HG03432 (cell line): Measurements from ENCODE around the gene RPL19.
A peak's percentile ranks its signal among the peaks of the same experiment; 100 is the strongest.

Experiments
- ATAC-seq: cut with Tn5 transposase; IDR thresholded peaks from one replicate; pipeline ENCODE4 v1.9.1; 2021; ENCODE audit warnings: mild to moderate bottlenecking, moderate library complexity; ENCODE audit not compliant: unreplicated experiment

The RPL19 gene

DNA sequence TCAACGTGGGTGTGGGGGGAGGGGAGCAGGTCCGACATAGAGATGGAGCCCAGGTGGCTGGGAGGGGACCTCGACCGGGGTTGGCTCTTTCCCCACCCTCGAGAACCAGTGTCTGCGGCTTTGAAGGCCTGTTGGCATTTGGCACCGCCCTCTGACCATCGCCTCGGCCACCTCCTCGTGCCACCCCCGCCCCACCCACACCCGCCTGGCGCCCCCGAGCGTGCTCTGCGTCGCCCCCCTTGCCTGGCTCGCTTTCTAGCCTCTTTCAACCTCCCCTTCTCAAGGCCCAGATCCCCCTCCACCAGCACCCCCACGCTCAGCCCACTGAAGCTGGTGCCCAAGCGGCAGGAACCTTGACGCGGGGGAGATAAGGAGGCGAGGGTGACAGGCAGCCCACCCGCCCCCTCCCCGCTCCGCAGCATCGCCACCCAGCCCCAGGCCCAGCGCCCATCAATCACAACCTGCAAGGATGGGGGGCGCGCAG is 3.2 kb upstream of the RPL19 start:
- ATAC-seq = no peak

DNA sequence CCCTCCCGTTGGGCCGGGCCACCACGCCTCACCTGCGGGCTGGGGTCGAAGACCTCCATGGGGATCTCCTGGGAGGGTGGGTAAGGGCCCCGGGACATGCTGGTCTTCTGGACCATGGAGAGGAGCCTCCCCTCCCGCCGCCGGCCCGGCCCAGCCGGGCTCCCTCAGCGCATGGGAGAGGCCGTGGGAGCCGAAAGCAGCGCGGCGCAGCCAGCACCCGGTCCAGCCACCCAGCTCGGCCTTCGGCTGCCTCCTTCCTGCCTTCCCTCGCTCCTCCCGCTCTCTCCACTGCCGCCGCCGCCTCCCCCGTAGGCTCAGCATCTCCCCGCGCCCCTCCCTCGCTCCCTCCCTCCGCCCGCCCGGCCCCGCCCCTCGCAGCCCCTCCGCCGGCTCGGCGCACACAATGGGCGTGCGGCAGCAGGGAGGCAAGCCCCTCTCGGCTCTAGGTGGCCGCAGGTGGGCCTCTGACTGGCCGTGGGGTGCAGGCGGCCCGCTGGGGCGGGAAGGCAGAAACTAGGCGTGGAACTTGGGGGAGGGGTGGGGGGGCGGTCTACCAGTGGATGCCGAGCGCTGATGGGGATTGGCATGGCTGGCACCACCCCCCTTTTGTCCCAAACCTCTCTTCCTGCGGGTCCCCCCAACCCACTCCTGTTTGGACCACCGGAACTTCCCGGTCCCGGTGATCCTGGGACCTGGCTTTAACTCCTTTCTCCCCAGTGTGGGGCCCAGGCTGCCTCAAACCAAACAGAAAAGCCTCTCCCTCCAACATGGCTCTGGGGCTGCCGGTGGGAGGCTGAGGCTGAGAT is 2.5 kb upstream of the RPL19 start, which contains the start of gene CACNB1:
Gene CACNB1 (minus strand): TSS at position 290 of the 806 bp plus-strand sequence. CDS start 174 bp downstream, at position 116.
- peak; percentile 41 for ATAC-seq

DNA sequence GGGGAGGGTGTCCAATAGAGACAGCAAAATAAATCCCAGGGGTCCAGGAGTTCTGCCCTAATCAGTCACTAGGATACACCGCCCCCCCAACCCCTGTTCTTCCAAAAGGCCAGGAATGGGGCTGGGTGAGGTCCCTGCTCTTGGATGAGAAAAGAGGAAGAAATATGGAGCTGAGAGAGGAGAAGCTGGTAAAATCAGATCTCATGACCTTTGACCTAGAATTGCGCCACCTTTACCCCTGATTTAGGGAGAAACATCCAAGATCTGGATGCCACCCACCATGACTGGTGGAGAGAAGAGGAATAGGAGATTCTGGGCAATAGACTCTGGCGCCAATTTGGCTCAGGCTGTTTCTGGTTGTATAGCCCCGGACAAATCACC is 1.9 kb upstream of the RPL19 start:
- ATAC-seq = no peak

- ATAC-seq = peak; percentile 48
These were observed 338 bp upstream of the RPL19 start for GRCh38 chr17:39199820-39200069.

DNA sequence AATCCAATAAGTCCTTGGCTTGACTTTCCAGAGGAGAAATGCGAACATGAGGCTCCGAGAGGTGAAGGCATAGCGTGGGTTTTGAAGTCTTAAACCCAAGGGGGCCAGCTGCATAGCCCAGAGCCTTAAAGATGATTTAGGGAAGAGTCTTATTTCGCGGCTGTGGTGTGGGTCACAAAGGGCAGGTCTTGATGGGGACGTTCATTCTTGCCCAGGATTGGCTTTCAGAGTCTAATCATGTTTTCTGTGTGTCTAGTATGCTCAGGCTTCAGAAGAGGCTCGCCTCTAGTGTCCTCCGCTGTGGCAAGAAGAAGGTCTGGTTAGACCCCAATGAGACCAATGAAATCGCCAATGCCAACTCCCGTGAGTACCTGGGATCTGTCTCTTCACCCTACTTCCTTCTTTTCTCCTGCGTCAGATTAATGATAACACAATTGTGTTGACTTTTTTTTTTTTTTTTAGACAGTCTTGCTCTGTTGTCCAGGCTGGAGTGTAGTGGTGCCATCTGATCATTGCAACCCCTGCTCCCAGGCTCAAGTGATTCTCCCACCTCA is 951 bp downstream of the RPL19 start:
- ATAC-seq = no peak

DNA sequence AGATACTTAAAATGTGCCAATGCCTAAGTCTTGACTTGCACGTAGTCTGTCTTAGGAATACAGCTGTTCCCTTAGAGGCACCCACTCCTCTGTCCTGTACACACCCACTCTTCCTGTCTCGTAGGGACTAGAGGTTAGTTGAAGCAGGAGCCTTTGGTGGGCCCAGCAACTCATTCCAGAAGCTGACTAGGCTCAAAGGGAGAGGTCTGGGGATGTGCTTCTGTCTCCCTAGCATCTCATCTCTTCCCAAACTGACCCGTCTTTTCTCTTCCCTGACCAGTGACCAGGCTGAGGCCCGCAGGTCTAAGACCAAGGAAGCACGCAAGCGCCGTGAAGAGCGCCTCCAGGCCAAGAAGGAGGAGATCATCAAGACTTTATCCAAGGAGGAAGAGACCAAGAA is 4.2 kb downstream of the RPL19 start:
- no peak for ATAC-seq

- ATAC-seq = no peak
These were observed 5.0 kb downstream of the RPL19 start for GRCh38 chr17:39205112-39205526.

DNA sequence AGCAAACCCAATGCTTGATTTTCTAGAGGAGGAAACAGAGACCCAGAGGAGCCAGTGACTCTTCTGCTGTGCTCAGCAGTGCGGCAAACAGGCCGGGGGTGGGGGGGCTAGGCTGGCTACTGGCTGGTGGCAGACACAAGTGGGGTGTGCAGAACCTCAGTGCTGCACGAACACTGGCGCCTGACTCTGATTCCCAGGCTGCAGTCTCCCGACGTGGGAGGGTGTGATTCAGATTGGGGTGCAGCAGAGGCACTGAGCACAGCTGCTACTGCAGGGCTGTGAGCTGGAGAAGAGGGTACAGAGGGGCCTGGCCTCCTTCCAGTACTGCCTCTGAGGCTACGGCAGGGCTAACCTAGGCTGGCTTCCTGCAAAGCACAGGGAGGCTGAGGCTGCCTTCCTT is 8.1 kb downstream of the RPL19 start:
- ATAC-seq = no peak

GRCh38 chr17:39208893-39209292 is 8.8 kb downstream of the RPL19 start:
- ATAC-seq = peak; percentile 64

GRCh38 chr17:39209317-39210092 is 9.4 kb downstream of the RPL19 start:
- no peak for ATAC-seq

DNA sequence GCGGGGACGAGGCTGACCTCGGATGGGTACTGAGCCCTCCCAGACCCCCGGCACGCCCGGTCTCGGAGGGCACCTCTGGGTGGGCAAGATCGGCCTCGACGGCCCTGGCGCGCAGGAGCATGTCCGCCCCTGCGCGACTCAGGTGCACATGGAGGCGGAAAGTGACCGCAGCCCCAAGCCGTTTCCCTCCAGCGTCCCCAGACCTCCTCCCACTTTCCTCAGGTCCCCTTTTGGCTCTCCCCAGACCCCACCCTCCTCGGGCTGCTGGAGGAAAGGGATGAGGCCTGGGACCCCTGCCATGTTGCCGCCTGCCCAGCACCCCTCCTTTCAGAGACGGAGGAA is 10.0 kb downstream of the RPL19 start:
- no peak for ATAC-seq

- no peak for ATAC-seq
These were observed 12.2 kb downstream of the RPL19 start for GRCh38 chr17:39212195-39212810.

GRCh38 chr17:39212841-39213480 is 12.9 kb downstream of the RPL19 start:
- ATAC-seq = no peak

DNA sequence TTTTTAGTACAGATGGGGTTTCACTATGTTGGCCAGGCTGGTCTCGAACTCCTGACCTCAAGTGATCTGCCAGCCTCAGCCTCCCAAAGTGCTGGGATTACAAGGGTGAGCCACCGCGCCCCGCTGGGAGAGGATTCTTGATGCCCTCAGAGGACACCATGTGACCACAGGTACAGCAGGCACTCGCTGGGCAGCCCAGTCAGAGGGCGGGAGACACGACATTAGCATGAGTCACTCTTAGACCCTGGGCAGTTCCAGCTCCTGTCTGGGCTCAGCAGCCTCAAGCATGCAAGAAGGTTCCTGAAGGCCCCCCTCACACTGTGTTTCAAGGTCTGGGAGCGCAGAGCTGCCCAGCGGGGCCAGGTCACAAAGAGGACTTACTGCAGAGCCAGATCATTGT is 13.8 kb downstream of the RPL19 start:
- no peak for ATAC-seq

DNA sequence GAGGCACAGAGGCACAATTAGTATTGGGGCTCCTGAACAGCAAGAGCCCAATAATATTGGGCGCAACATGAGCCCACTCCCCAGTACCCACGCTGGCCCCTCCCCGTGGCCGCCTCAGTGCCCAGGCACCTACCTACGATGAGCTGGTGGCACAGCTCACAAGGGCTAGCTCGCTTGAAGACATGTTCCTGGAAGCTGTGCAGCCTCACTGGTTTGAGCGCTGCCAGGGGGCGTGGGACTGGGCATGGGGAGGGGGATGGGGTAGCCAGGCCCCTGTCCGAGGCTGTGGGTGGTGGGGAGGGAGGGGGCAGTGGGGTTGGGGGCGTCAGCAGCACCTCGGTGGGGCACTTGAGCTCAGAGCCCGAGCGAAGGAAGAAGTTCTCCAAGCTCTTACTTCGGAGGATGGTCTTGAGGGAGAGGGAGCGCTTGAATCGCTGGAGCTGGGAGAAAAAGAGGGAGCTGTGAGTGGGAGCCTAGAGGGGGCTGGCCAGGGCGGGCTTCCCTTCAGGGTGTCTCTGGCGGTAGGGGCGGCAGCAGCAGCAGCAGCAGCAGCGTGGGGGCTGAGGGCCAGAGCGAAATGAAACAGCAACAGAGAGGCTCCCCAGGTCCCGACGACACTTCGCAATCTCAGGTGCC is 17.8 kb downstream of the RPL19 start:
- ATAC-seq = no peak

DNA sequence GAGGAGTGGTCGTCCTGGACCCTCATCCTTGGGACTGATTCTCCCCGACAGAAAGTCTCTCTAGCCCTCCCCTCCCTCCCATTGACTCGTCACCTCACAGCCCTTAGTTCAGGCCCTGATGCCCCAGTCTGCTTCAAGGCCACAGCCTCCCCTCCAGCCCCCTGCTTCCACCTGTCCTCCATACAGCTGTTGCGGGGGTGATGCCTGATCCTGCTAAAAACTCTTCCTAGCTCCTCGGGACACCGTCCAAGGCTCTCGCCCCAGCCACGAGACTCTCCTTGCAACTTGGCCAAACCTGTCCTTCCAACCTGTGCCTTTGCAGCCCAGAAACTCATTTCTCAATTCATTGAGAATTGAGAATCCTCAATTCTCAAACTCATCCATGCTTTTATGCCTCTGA is 18.8 kb downstream of the RPL19 start:
- ATAC-seq = no peak

DNA sequence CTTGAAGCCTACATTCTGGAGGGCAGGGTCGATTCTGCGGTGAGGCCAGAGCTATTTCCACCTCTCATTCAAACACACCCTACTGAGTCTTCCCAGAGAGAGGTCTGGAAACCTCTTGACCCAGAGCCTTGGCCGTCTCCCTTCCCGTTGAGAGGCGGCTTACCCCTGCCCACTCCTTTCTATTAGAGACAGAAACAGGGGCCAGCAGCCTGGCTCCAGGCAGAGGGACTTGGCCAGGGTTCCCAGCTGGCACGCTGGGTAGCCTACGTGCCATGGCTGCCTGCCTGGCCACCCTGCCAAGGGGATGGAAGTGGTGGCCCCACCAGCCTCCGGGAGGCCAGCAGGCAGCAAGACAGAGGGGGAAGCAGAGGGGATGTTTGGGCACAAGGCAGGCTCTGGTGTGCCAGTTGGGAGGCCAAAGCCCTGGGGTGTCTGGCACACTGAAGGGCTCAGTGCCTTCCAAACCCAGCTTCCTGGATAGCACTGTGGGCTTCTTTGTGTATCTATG is 19.6 kb downstream of the RPL19 start:
- ATAC-seq = no peak

GRCh38 chr17:39221572-39221971 is 21.5 kb downstream of the RPL19 start:
- ATAC-seq = no peak

GRCh38 chr17:39222151-39222550 is 22.1 kb downstream of the RPL19 start:
- no peak for ATAC-seq
